ENCODE data around the gene PPP2R3C.
"Not testable (repeated sequence)": the region's sequence is repeated elsewhere in the genome, so short reads cannot be mapped to it uniquely, and the experiment has no call there.

PPP2R3C gene

GRCh38 chr14:35068238-35069012 is 53.4 kb downstream of the PPP2R3C start:
- no peak overlapping the region for H3K27ac ChIP-seq
- no peaks in the 10 kb centered on the region for H3K9me3 ChIP-seq (ENCODE audit: severe bottlenecking)
- no peaks in the 10 kb centered on the region; the same call in none of the 2 replicates for H3K36me3 ChIP-seq
- TF ChIP-seq CTCF (IDR thresholded peaks at IDR 0.05; ENCODE audit: low read depth, low read length), result no peak
- H3K4me3 ChIP-seq (ENCODE audit: low read depth, low read length), result no peak overlapping the region
- no peaks in the 10 kb centered on the region for H3K27me3 ChIP-seq (ENCODE audit: insufficient read depth, low read depth, severe bottlenecking)
- no peak for DNase-seq

- not testable (repeated sequence) for H3K36me3 ChIP-seq; H3K27ac ChIP-seq; DNase-seq; H3K27me3 ChIP-seq (ENCODE audit: insufficient read depth, low read depth, severe bottlenecking); H3K9me3 ChIP-seq (ENCODE audit: severe bottlenecking); H3K4me3 ChIP-seq (ENCODE audit: low read depth, low read length)
Measured at GRCh38 chr14:35065731-35066130, 56.1 kb downstream of the PPP2R3C start.

- H3K27ac ChIP-seq, DNase-seq: not testable (repeated sequence)
Measured at GRCh38 chr14:35061113-35061791, 60.5 kb downstream of the PPP2R3C start.

GRCh38 chr14:35052637-35053036 is 69.2 kb downstream of the PPP2R3C start:
- DNase-seq, result no peak
- no peak overlapping the region for H3K4me3 ChIP-seq (ENCODE audit: low read depth, low read length)
- no peaks in the 10 kb centered on the region for H3K9me3 ChIP-seq (ENCODE audit: severe bottlenecking)
- H3K27ac ChIP-seq, result no peak overlapping the region
- H3K36me3 ChIP-seq, result peaks cover 32% of the 10 kb centered on the region
- H3K27me3 ChIP-seq (ENCODE audit: insufficient read depth, low read depth, severe bottlenecking), result no peaks in the 10 kb centered on the region
- no peak for TF ChIP-seq CTCF (IDR thresholded peaks at IDR 0.05; ENCODE audit: low read depth, low read length)

More at GRCh38 chr14:35061113-35061791, 60.5 kb downstream of the PPP2R3C start:
- H3K9me3 ChIP-seq (ENCODE audit: severe bottlenecking); H3K27me3 ChIP-seq (ENCODE audit: insufficient read depth, low read depth, severe bottlenecking); H3K4me3 ChIP-seq (ENCODE audit: low read depth, low read length): not testable (repeated sequence)
- peaks cover 15% of the 10 kb centered on the region for H3K36me3 ChIP-seq

GRCh38 chr14:35051796-35052195 is 70.0 kb downstream of the PPP2R3C start:
- H3K9me3 ChIP-seq (ENCODE audit: severe bottlenecking), result no peaks in the 10 kb centered on the region
- TF ChIP-seq CTCF (IDR thresholded peaks at IDR 0.05; ENCODE audit: low read depth, low read length), result no peak
- H3K36me3 ChIP-seq, result peaks cover 32% of the 10 kb centered on the region
- H3K4me3 ChIP-seq (ENCODE audit: low read depth, low read length), result no peak overlapping the region
- no peak for DNase-seq
- H3K27me3 ChIP-seq (ENCODE audit: insufficient read depth, low read depth, severe bottlenecking), result no peaks in the 10 kb centered on the region
- no peak overlapping the region for H3K27ac ChIP-seq

- H3K27ac ChIP-seq, result no peak overlapping the region
- DNase-seq, result no peak
- H3K36me3 ChIP-seq, result peaks cover 26% of the 10 kb centered on the region
- H3K27me3 ChIP-seq (ENCODE audit: insufficient read depth, low read depth, severe bottlenecking), result no peaks in the 10 kb centered on the region
- no peak overlapping the region for H3K4me3 ChIP-seq (ENCODE audit: low read depth, low read length)
- TF ChIP-seq CTCF (IDR thresholded peaks at IDR 0.05; ENCODE audit: low read depth, low read length), result no peak
- H3K9me3 ChIP-seq (ENCODE audit: severe bottlenecking), result no peaks in the 10 kb centered on the region
Measured at GRCh38 chr14:35050652-35051051, 71.1 kb downstream of the PPP2R3C start.
